OCI-M1 (cell line): ENCODE measurements around the gene PHF21B.
A peak's percentile ranks its signal among the peaks of the same experiment; 100 is the strongest.
"Not testable (repeated sequence)": the region's sequence is repeated elsewhere in the genome, so short reads cannot be mapped to it uniquely, and the experiment has no call there.

Experiments
- DNase-seq: peaks from one replicate; lab custom pipeline; 2025; lab: John Stamatoyannopoulos, UW

The PHF21B gene

GRCh38 chr22:44917372-44918165 is 92.2 kb downstream of the PHF21B start:
- DNase-seq, result no peak

- no peak for DNase-seq
Measured at GRCh38 chr22:44916281-44917231, 93.2 kb downstream of the PHF21B start.

- no peak for DNase-seq
Measured at GRCh38 chr22:44915441-44915840, 94.4 kb downstream of the PHF21B start.

DNA sequence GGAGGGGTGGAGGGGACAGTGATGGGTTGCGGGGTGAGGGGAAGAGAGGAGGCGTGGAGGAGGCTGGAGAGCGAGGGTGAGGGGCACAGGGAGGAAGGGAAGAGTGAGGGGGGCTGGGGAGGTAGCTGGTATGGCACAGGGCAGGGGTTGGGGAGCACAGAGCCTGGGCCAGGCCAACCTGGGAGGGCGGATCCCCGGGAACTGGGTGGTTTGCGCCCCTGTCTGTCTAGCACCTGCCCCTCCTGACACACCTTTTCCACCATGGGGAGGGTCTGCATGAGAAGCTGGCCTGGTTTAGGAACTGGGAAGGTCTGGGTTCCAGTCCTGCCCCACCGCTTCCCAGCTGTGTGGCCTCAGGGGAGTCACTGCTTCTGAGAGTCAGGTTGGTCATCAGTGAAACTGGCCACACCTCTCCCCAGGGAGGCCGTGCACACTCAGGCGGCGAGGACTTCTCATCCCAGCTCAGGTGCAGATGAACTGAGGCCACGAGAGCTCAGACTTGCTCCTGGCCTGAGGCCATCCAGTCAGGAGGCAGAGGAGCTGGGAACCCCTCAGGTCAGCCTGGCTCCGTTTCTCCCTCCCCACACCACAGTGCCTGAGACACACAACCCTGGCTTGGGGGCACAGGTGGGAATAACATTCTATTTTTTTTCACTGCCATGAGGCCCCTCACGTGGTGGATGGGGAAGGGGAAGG is 95.6 kb downstream of the PHF21B start:
- no peak for DNase-seq

DNA sequence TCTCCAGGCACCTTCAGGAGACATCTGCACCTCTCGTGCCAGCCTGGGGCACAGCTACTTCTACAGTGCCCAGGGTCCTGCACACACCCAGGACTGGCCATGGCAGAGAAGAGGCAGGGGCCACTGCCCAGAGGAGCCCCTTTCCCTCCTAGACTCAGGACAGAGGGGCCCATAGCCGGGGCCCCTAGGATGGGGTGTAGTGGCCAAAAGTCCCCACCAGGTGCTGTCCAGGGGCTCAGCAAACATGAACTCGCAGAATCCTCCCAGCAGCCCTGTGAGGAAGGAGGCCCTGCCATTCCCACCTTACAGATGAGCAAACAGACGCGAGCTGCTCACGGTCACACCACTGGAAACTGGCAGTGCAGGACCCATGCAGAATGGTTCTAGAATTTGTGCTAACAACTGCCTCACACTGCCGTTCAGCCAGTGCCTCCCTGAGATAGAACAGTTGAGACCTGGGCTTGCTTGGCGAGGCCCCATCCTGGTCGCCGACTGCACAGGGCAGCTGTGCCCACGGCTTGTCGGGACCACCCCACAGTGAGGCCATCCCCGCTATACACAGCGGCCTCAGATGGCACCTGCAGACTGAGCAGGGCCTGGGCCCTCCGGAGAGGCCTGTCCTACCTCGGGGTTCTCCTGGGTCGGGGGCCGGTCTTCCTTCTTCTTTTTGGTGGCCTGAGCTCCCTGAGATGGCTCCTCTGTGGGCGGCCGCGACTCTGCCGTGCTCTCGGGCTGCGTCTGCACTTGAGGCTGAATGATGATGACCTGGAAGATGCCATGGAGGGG is 96.4 kb downstream of the PHF21B start:
- no peak for DNase-seq

DNA sequence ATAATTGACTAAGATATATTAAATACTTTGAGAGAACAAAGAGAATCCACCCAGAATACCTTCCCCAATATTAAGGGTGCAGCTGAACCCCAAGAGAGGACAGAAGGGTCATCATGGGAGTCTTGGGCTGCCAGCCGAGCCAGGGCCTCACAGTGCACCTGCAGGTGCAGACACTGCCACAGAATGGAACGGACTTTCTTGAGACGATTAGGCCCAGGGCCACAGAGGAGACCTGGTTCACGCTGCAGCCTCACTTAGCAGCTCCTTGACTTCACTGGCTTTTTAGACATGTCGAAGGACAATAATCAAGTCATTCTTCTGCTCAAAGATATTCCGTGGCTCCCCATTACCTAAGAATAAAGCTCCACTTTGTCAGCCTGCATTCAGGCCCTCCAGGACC is 100.6 kb downstream of the PHF21B start:
- DNase-seq, result no peak

- no peak for DNase-seq
Measured at GRCh38 chr22:44907765-44908737, 101.8 kb downstream of the PHF21B start.

DNA sequence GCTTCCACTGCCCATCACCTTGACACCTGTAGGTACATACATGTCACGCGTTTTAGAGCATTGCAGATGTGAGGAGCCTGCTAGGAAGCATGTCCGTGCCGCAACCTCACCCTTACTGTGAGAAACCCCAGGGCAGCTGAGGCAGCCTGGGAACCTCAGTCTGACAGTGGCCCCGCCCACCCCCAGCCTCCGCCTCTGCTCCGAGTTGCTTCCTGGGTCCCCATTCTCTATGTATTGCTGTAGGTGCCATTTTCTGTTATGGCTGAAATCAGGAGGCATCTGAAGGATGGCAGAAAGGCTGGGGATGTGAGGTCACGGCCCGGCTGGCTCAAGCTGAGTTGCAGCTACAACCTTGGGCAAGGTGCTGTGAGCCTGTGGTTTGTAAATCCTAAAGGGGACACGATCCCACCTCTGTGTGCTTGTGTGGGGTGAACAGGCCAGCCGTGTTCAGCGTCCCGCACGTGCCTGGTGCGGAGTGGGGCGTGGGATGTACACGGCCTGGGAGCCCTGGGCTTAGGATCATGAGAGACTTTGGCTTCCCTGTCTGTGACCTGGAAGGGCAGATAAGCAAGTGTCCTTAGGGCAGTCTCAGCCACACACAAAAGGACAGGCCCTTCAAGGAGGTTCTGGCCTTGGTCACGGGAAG is 102.7 kb downstream of the PHF21B start:
- no peak for DNase-seq

DNA sequence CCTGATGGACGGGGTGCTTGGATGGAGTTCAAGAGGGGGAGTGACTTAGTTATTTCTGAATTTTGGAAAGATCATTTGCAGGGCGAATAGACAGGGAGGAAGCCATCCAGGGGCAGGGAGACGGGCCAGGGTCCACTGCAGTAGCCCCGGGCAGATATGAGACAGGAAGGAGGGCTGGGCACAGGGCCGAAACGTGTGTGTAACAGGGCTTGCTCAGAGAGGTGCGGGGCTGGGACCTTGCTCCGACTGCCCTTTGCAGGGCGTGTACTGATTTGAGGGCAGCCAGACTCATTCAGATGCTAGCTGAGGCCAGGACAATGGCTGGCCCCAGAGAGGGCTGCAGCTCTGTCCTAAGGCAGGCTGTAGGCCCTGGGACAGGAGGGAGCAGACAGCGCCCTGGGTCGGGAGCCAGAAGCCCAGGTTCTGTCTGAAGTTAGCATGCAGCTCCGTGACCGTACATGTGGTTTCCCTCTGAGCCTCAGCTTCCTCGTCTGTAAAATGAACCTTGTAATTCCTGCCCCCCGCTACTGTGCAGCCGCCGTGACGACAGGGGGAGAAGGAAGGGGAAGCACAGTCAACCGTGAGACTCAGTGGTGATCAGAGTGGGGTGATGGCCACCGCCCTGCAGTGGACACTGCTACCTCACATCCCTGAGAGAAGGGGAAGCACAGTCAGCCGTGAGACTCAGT is 103.4 kb downstream of the PHF21B start:
- DNase-seq, result no peak

DNA sequence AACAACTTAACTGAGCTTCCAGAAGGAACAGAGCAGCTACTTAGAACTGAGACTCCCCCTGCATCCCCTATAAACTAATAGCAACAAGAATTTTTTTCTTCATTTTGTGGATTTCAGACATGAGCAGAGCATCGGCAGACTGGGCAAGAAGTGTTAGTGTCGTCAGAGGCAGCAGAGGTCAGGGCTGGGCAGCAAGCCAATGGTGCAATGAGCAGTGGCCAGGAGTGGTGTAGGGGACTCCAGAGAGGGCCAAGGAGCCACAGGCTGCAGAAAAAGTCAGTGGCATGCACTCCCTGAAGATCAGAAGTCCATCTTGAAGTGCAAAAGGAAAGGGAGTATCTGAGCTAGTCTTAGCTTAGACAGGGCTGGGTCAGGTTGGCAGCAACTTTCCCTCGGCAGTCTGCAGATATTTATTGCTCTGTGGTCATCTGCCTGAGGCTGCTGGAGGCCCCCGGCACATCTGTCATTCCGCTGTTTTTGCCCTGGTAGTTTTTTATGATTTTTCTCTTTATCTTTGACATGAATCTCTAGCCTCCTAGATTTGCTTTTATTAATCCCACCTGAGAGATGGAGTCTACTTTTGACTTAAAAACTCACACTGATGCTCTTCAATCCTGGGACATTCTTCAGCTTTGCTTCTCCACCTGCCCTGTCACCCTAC is 105.2 kb downstream of the PHF21B start:
- not testable (repeated sequence) for DNase-seq

DNA sequence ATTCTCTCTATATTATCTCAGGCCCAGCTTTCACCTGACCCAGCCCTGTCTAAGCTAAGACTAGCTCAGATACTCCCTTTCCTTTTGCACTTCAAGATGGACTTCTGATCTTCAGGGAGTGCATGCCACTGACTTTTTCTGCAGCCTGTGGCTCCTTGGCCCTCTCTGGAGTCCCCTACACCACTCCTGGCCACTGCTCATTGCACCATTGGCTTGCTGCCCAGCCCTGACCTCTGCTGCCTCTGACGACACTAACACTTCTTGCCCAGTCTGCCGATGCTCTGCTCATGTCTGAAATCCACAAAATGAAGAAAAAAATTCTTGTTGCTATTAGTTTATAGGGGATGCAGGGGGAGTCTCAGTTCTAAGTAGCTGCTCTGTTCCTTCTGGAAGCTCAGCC is 106.6 kb downstream of the PHF21B start:
- DNase-seq, result not testable (repeated sequence)

DNA sequence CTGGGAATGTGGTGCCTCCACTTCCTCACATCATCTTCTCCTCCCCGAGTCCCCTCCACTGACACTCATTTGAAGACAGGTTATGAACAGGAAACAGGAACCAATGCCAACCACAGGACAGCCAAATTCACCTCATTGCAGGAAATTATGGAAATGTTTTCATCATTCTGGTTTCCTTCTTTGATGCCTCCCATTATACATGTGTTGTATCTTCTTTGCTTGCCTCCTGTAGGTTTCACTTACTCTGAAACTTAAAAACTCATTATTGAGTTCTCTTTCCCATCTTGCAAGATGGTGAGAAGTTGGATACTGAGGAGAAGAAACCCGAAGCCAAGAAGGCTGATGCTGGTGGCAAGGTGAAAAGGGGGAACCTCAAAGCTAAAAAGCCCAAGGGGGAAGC is 108.5 kb downstream of the PHF21B start:
- peak; percentile 4 for DNase-seq

DNA sequence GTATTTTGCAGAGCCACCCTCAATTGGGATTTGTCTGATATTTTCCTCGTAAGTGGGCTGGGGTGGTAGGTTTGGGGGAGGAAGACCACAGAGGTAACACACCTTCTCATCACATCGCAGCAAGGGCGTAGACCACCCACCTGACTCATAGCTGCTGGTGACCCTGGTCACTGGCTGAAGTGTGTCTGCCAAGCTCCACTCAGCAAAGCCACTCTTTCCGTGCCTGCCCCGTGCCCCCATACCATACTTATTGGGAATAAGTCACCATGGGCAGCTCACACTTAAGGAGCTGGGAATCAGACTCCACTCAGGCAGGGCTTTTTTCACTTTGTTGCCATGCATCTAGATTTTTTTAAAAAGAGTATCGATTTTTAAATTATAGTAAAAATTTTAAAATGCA is 111.6 kb downstream of the PHF21B start:
- no peak for DNase-seq

DNA sequence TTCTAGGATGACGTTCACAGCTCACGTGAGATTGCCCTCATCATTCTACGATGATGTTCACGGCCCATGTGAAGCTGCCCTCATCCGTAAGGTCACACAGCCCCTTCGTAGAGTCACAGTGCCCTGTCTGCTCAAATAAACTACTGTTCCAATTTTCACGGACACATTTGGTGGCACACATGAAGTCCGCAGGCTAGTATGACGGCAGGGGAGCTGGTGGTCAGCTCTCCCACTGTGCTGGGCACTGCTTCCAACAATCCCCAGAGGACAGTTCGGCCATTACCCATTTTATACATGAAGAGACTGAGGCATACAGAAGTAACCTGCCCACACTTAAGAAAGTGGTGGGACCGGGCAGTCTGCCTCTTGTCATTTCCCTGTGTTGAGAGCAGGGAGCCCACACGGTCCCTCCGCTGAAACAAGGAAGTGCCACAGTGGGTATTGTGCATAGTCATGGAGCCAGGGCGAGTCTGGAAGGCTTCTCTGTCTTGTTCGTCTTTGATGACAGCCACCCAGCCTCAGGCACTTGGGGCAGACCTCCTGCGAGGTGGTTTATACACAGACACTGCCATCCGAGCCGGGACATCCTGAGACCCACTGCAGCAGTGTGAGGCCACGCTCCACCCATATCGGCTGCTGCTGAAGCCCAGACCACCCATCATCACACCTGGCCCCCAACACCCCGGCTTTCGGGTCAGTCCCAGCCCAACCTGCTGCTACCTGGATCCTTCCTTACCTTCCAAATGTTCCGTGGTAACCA is 114.3 kb downstream of the PHF21B start:
- no peak for DNase-seq

- DNase-seq, result no peak
Measured at GRCh38 chr22:44894782-44895181, 115.0 kb downstream of the PHF21B start.

DNA sequence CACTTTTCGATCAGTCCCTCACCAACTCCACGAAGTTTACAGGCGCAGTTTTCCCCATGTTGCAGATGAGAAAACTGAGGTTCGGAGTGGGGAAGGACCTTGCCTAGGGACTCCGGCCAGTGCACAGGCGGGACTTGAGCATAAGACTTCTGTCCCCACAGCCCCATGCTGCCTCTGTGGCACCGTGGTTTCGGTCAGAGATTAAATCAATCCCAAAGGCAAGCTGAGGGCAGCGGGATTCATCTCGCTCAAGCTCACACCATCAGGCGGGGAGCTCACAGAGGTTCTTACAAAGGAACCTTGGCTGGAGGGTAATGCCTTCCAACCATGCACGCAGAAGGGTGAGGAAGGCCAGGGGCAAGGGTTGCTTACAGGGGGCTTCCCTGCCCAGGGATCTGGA is 115.5 kb downstream of the PHF21B start:
- no peak for DNase-seq

GRCh38 chr22:44893731-44894080 is 116.1 kb downstream of the PHF21B start:
- DNase-seq, result no peak
